DOHH2 (cell line): ENCODE measurements around the gene DDR1.

ENCODE experiments used
- EZH2phosphoT487 ChIP-seq: fragments of 200-600 bp; sonication (generic); IDR thresholded peaks from 2 replicates; pipeline ENCODE4 v1.6.1; 2017; ENCODE audit warnings: borderline replicate concordance, mild to moderate bottlenecking, antibody characterized with exemption, low read length, moderate library complexity, mixed read lengths
- TF ChIP-seq, protein P1 (sequence below): fragments of 200-600 bp; sonication (generic); IDR thresholded peaks from one replicate; pipeline ENCODE4 v1.5.1; 2014; ENCODE audit warnings: antibody characterized with exemption, mild to moderate bottlenecking, low read depth, low read length; ENCODE audit not compliant: poor library complexity, severe bottlenecking

DNA sequence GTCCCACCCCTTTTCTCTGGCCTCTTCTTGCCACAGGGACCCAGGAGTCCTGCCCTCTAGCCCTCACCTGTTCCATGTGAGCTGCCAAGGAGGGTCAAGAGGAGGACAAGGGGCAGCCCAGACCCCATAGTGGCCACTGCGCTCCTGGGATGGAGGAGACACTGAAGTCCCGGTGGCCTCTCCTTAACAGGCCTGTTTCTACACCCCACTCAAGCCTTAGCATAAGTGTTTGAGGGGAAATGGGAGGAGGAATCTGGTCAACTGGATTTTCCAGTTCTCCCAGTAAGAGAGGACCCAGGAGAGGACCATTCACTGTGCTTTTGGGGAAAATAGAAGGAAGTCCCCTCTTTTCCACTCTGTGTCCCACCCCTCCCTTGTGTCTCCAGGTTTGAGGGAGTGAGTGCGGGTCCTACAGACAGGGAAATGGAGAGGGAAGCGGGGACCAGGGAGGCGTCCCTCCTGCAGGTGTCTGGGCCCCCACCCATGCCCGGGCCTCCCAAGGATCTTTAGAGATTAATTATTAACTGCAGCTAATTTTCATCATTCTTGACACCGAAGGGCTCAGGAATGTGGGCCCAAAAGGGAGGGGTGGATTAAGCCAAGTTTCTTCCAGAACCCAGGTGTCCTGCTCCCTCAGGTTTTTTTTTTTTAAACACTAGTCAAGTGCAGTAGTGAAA lies 47.8 kb downstream of the DDR1 start, which contains the start of gene SFTA2:
- TF ChIP-seq, protein P1, sequence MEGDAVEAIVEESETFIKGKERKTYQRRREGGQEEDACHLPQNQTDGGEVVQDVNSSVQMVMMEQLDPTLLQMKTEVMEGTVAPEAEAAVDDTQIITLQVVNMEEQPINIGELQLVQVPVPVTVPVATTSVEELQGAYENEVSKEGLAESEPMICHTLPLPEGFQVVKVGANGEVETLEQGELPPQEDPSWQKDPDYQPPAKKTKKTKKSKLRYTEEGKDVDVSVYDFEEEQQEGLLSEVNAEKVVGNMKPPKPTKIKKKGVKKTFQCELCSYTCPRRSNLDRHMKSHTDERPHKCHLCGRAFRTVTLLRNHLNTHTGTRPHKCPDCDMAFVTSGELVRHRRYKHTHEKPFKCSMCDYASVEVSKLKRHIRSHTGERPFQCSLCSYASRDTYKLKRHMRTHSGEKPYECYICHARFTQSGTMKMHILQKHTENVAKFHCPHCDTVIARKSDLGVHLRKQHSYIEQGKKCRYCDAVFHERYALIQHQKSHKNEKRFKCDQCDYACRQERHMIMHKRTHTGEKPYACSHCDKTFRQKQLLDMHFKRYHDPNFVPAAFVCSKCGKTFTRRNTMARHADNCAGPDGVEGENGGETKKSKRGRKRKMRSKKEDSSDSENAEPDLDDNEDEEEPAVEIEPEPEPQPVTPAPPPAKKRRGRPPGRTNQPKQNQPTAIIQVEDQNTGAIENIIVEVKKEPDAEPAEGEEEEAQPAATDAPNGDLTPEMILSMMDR: no peak
- no peak for TF ChIP-seq EZH2phosphoT487
